ENCODE measurements around the gene E2F8.

E2F8 gene

DNA sequence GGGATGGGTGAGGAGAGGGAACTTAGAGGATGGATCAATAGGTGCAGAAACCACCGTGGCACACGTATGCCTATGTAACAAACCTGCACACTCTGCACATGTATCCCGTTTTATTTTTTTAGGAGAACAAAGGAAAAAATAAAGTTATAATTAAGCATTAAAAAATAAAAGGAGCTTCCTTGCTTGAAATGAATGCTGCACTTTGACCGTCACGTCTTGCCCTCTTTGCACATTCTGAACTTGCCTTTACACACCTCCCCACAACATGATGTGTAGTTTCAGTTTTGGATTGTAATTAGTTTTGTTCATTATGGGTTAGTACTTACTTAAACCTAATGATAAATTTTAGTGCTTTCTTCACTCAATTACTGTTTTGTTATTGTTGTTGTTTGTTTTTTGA, 35.9 kb downstream of the E2F8 start:
- H3K4me2 ChIP-seq (ENCODE audit: insufficient read depth, low read length) = no peak overlapping the region
- H2AFZ ChIP-seq (ENCODE audit: low read depth, low read length) = no peak overlapping the region
- H3K9me3 ChIP-seq (ENCODE audit: insufficient read depth, low read length, severe bottlenecking) = no peaks in the 10 kb centered on the region
- no peaks in the 10 kb centered on the region for H4K20me1 ChIP-seq (ENCODE audit: insufficient read depth, low read length)
- H3K36me3 ChIP-seq (ENCODE audit: insufficient read depth, low read length) = no peaks in the 10 kb centered on the region
- no peak overlapping the region for H3K4me3 ChIP-seq (ENCODE audit: low read depth in 1 of 2, low read length in 2 of 2)
- no peak for TF ChIP-seq EZH2 (IDR thresholded peaks at IDR 0.05; ENCODE audit: borderline replicate concordance, low read depth, low read length, severe bottlenecking)
- TF ChIP-seq, protein P1, sequence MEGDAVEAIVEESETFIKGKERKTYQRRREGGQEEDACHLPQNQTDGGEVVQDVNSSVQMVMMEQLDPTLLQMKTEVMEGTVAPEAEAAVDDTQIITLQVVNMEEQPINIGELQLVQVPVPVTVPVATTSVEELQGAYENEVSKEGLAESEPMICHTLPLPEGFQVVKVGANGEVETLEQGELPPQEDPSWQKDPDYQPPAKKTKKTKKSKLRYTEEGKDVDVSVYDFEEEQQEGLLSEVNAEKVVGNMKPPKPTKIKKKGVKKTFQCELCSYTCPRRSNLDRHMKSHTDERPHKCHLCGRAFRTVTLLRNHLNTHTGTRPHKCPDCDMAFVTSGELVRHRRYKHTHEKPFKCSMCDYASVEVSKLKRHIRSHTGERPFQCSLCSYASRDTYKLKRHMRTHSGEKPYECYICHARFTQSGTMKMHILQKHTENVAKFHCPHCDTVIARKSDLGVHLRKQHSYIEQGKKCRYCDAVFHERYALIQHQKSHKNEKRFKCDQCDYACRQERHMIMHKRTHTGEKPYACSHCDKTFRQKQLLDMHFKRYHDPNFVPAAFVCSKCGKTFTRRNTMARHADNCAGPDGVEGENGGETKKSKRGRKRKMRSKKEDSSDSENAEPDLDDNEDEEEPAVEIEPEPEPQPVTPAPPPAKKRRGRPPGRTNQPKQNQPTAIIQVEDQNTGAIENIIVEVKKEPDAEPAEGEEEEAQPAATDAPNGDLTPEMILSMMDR (IDR thresholded peaks at IDR 0.05; ENCODE audit: borderline replicate concordance, extremely low read depth, low read length, poor library complexity, severe bottlenecking) = no peak
- ATAC-seq (ENCODE audit: insufficient read depth, low read depth) (no peak), DNase-seq (no peak)
- no peak overlapping the region for H3K9ac ChIP-seq (ENCODE audit: low read depth, low read length)
- H3K4me1 ChIP-seq (ENCODE audit: insufficient read depth, low read length) = no peaks in the 10 kb centered on the region
- no peak overlapping the region for H3K27ac ChIP-seq (ENCODE audit: low read length)
- no peaks in the 10 kb centered on the region for H3K79me2 ChIP-seq (ENCODE audit: insufficient read depth, low read length)
- H3K27me3 ChIP-seq (ENCODE audit: insufficient read depth, low read length, poor library complexity) = peaks cover 9% of the 10 kb centered on the region

DNA sequence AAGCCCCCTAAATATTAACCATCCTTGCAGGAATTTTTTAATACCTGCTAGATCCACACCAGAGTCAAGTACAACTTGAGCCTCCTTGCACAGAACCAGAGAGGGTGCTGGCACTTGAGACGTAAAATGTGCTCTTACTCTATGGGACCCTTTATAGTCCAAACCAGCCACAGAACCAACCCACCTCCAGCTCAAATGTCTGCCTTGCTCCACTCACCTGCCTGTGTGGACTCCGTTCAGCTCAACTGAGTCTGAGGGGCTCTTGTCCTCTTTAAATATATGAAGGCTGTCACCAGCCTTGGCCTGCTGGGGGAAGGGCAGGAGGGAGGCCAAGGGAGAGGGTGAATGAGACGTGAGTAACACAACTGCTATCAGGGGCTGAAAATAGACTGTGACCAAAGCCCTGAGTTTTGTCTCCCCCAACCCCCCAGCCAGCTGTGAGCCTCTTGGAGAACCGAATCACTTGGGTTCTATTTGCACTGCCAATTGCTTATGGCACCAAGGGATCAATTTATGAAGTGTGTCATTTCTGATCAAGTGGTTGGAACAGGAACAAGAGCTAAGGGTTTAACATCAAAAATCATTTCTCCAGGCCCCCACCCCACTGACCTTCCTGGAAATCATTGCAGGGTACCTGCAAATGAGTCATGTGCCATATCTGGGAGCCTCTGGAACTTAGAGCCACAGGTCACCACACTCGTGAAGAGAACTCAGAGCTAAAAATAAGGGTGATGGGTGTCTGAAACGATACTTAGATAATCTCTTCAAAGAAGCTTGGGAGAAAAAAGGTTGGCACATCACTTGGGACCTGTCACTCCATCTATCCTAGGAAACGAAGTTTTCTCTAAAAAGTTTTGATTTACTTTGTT, 38.8 kb downstream of the E2F8 start, which contains the start of gene CSRP3:
Gene CSRP3, minus strand, starts transcription at position 247 of the 869 bp plus-strand sequence. CDS start 9,535 bp downstream, outside the sequence.
- no peaks in the 10 kb centered on the region for H3K4me1 ChIP-seq (ENCODE audit: insufficient read depth, low read length)
- H3K9ac ChIP-seq (ENCODE audit: low read depth, low read length) = no peak within 1 kb of the TSS
- no peaks in the 10 kb centered on the region for H3K79me2 ChIP-seq (ENCODE audit: insufficient read depth, low read length)
- no peak within 1 kb of the TSS for H3K4me3 ChIP-seq (ENCODE audit: low read depth in 1 of 2, low read length in 2 of 2)
- no peaks in the 10 kb centered on the region for H3K36me3 ChIP-seq (ENCODE audit: insufficient read depth, low read length)
- no peak for TF ChIP-seq EZH2 (IDR thresholded peaks at IDR 0.05; ENCODE audit: borderline replicate concordance, low read depth, low read length, severe bottlenecking)
- TF ChIP-seq, protein P1 (IDR thresholded peaks at IDR 0.05; ENCODE audit: borderline replicate concordance, extremely low read depth, low read length, poor library complexity, severe bottlenecking) = no peak
- no peak within 1 kb of the TSS for H2AFZ ChIP-seq (ENCODE audit: low read depth, low read length)
- ATAC-seq (ENCODE audit: insufficient read depth, low read depth) (no peak), DNase-seq (no peak)
- H3K4me2 ChIP-seq (ENCODE audit: insufficient read depth, low read length) = no peak within 1 kb of the TSS
- no peaks in the 10 kb centered on the region for H3K9me3 ChIP-seq (ENCODE audit: insufficient read depth, low read length, severe bottlenecking)
- H4K20me1 ChIP-seq (ENCODE audit: insufficient read depth, low read length) = no peaks in the 10 kb centered on the region
- H3K27ac ChIP-seq (ENCODE audit: low read length) = no peak within 1 kb of the TSS
- H3K27me3 ChIP-seq (ENCODE audit: insufficient read depth, low read length, poor library complexity) = peaks cover 7% of the 10 kb centered on the region

DNA sequence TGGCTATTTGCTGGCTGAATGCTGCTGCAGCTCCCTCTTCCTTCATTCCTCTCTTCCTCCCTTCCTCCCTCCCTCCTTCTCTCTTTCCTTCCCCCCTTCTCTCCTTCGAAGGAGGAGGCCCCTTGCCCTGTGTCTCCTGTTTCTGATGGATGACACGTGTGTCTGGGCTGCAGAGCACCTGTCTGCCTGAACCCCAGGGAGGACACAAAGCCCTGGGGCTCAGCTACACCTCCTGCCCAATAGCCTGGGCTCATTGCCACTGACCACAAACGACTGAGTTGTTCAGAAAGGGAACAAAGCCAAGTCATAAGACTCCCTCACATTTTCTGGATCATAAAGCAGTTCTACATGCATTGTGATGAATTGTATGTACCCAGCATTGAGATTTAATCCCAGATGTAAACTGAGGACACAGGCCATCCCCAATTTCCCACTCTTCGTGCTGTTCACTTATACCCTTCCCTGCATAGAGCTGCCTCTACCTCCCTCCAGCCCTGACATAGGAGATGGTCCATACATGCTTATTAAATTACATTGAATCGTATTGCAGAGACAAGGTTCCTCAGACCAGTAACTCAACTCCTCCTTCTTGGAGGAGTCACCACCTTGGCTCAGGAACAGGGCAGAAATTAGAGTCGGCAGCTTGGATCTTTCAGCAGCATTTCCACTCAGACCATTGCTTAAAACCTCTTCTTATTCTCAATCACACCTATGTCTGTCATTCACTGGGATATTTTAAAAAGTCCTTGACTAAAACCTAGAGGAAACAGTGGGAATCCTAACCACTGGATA, 40.1 kb downstream of the E2F8 start:
- H3K4me2 ChIP-seq (ENCODE audit: insufficient read depth, low read length) = no peak overlapping the region
- no peaks in the 10 kb centered on the region for H3K4me1 ChIP-seq (ENCODE audit: insufficient read depth, low read length)
- H3K79me2 ChIP-seq (ENCODE audit: insufficient read depth, low read length) = no peaks in the 10 kb centered on the region
- DNase-seq = no peak
- H2AFZ ChIP-seq (ENCODE audit: low read depth, low read length) = no peak overlapping the region
- H3K27me3 ChIP-seq (ENCODE audit: insufficient read depth, low read length, poor library complexity) = peaks cover 3% of the 10 kb centered on the region
- no peaks in the 10 kb centered on the region for H3K36me3 ChIP-seq (ENCODE audit: insufficient read depth, low read length)
- H3K9ac ChIP-seq (ENCODE audit: low read depth, low read length) = no peak overlapping the region
- no peak for ATAC-seq (ENCODE audit: insufficient read depth, low read depth)
- TF ChIP-seq EZH2 (IDR thresholded peaks at IDR 0.05; ENCODE audit: borderline replicate concordance, low read depth, low read length, severe bottlenecking) = no peak
- TF ChIP-seq, protein P1 (IDR thresholded peaks at IDR 0.05; ENCODE audit: borderline replicate concordance, extremely low read depth, low read length, poor library complexity, severe bottlenecking) = no peak
- no peaks in the 10 kb centered on the region for H3K9me3 ChIP-seq (ENCODE audit: insufficient read depth, low read length, severe bottlenecking)
- H4K20me1 ChIP-seq (ENCODE audit: insufficient read depth, low read length) = no peaks in the 10 kb centered on the region
- no peak overlapping the region for H3K27ac ChIP-seq (ENCODE audit: low read length)
- no peak overlapping the region for H3K4me3 ChIP-seq (ENCODE audit: low read depth in 1 of 2, low read length in 2 of 2)
